BE2C (cell line): ENCODE measurements around the gene PIK3AP1.
"Not testable (repeated sequence)": the region's sequence is repeated elsewhere in the genome, so short reads cannot be mapped to it uniquely, and the experiment has no call there.

Experiments
- DNase-seq: peaks from one replicate; pipeline ENCODE4 v3.0.0-alpha.2; 2020
- H3K27me3 ChIP-seq: fragments of 250-450 bp; sonication (Bioruptor Pico); 2 replicates; pipeline ENCODE4 v1.5.1; 2020; ENCODE audit warnings: mild to moderate bottlenecking
- H3K36me3 ChIP-seq: fragments of 250-450 bp; sonication (Bioruptor Pico); 2 replicates; pipeline ENCODE4 v1.5.1; 2020; ENCODE audit warnings: mild to moderate bottlenecking
- H3K4me1 ChIP-seq: fragments of 250-450 bp; sonication (Bioruptor Pico); 2 replicates; pipeline ENCODE4 v1.5.1; 2020
- H3K4me3 ChIP-seq: 2 replicates; pipeline ENCODE4 v1.5.1; 2011; ENCODE audit warnings: low read depth, low read length
- H3K9me3 ChIP-seq: fragments of 250-450 bp; sonication (Bioruptor Pico); 2 replicates; pipeline ENCODE4 v1.5.1; 2020
- CTCF ChIP-seq: IDR thresholded peaks from 2 replicates; pipeline ENCODE4 v1.5.1; 2012; ENCODE audit warnings: mild to moderate bottlenecking, low read depth, low read length

PIK3AP1 gene

GRCh38 chr10:96758423-96758822 is 38.1 kb upstream of the PIK3AP1 start:
- Histone ChIP-seq H3K27me3 (no peaks in the 10 kb centered on the region), H3K36me3 (no peaks in the 10 kb centered on the region), H3K4me3 (no peak overlapping the region), H3K9me3 (no peaks in the 10 kb centered on the region), H3K4me1 (no peaks in the 10 kb centered on the region)
- DNase-seq, result no peak
- TF ChIP-seq CTCF, result no peak

GRCh38 chr10:96756111-96756903 is 36.0 kb upstream of the PIK3AP1 start:
- Histone ChIP-seq H3K27me3 (no peaks in the 10 kb centered on the region), H3K36me3 (no peaks in the 10 kb centered on the region), H3K4me1 (no peaks in the 10 kb centered on the region), H3K9me3 (no peaks in the 10 kb centered on the region), H3K4me3 (no peak overlapping the region)
- no peak for DNase-seq
- no peak for TF ChIP-seq CTCF

GRCh38 chr10:96753956-96754355 is 33.6 kb upstream of the PIK3AP1 start:
- no peaks in the 10 kb centered on the region for H3K9me3 ChIP-seq
- no peaks in the 10 kb centered on the region for H3K27me3 ChIP-seq
- TF ChIP-seq CTCF, result no peak
- H3K36me3 ChIP-seq, result no peaks in the 10 kb centered on the region
- no peak overlapping the region for H3K4me3 ChIP-seq
- no peak for DNase-seq
- H3K4me1 ChIP-seq, result no peaks in the 10 kb centered on the region

GRCh38 chr10:96752375-96752774 is 32.1 kb upstream of the PIK3AP1 start:
- DNase-seq, result no peak
- H3K9me3 ChIP-seq, result no peaks in the 10 kb centered on the region
- no peaks in the 10 kb centered on the region for H3K4me1 ChIP-seq
- H3K27me3 ChIP-seq, result no peaks in the 10 kb centered on the region
- no peak for TF ChIP-seq CTCF
- H3K36me3 ChIP-seq, result no peaks in the 10 kb centered on the region
- H3K4me3 ChIP-seq, result no peak overlapping the region

- H3K4me3 ChIP-seq, H3K9me3 ChIP-seq, H3K36me3 ChIP-seq, DNase-seq, H3K4me1 ChIP-seq, H3K27me3 ChIP-seq: not testable (repeated sequence)
These were observed 30.0 kb upstream of the PIK3AP1 start for GRCh38 chr10:96750316-96750715.

GRCh38 chr10:96747734-96748550 is 27.6 kb upstream of the PIK3AP1 start:
- no peaks in the 10 kb centered on the region for H3K36me3 ChIP-seq
- no peak for DNase-seq
- no peaks in the 10 kb centered on the region for H3K9me3 ChIP-seq
- H3K27me3 ChIP-seq, result no peaks in the 10 kb centered on the region
- no peak for TF ChIP-seq CTCF
- H3K4me3 ChIP-seq, result no peak overlapping the region
- H3K4me1 ChIP-seq, result no peaks in the 10 kb centered on the region
